Measurements from ENCODE around the gene ADORA2A.

DNA sequence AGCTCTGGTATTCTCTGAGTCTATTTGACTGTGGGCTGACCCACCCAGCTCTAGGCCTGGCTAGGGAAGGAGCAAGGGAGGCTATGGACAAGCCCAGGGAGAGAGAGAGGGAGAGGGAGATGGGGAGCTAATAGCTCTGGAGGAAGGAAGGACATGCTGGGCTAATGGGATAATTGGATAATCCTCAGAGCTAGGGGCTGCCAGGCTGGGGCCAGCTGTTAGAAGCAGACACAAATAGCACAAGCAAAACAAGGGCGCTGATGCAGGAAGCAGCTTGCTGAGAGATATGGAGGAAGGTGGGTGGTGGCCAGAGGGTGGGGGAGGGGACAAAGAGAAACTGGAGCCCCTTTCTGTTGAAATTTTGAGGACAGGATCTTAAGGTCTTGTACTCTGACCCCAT, 23.2 kb downstream of the ADORA2A start:
- no peak for TF ChIP-seq EP300 (IDR thresholded peaks at IDR 0.05; ENCODE audit: borderline replicate concordance)
- TF ChIP-seq REST (IDR thresholded peaks at IDR 0.05; ENCODE audit: low read depth): no peak
- TF ChIP-seq TAF1 (IDR thresholded peaks at IDR 0.05; ENCODE audit: low read depth): no peak
- TF ChIP-seq TCF12 (IDR thresholded peaks at IDR 0.05; ENCODE audit: low read depth): no peak
- no peak for TF ChIP-seq CEBPB (IDR thresholded peaks at IDR 0.05)
- no peak for TF ChIP-seq MAX (IDR thresholded peaks at IDR 0.05)
